A549 (cell line): ENCODE measurements around the gene TAF1A.

Experiments
- CTCF ChIP-seq: fragments of >200 bp; sonication (Bioruptor Twin); formaldehyde crosslinking; IDR thresholded peaks from 3 replicates; pipeline ENCODE4 v1.5.1; 2016
- ELK1 ChIP-seq: fragments of 150-350 bp; IDR thresholded peaks from 2 replicates; pipeline ENCODE4 v1.6.1; 2014; ENCODE audit warnings: low read depth, mild to moderate bottlenecking, low read length
- MYC ChIP-seq: IDR thresholded peaks from 2 replicates; pipeline ENCODE4 v1.6.1; 2012; ENCODE audit warnings: mild to moderate bottlenecking, inconsistent platforms, low read length, improper control_type of control experiment, borderline replicate concordance
- RAD21 ChIP-seq, 2 experiments: fragments of >200 bp in 1 of 2; sonication (Bioruptor Twin) in 1 of 2; formaldehyde crosslinking in 1 of 2; IDR thresholded peaks in 1 of 2; conservative IDR thresholded peaks in 1 of 2; 2 replicates in 1 of 2; 3 replicates in 1 of 2; pipeline ENCODE4 v1.6.1; 2012 to 2018; ENCODE audit warnings: inconsistent platforms in 1 of 2

- no peak for TF ChIP-seq CTCF
- TF ChIP-seq ELK1 = no peak
- no peak for TF ChIP-seq RAD21 (conservative IDR thresholded peaks at IDR 0.05 in 1 of 2, IDR thresholded peaks at IDR 0.05 in 1 of 2)
- TF ChIP-seq MYC = no peak
Measured at GRCh38 chr1:222539951-222540597, 49.7 kb downstream of the TAF1A start.
